Glomerular endothelial cell (primary cell): ENCODE results near the gene PTF1A. TPM values are rescaled to one million over a fixed set of nuclear protein-coding genes. Genes with fewer than 3 reads are reported as not detected.

ENCODE experiments used
- DNase-seq: peaks from one replicate; pipeline ENCODE4 v3.0.0-alpha.2; 2011; ENCODE audit warnings: low read depth, low spot score; ENCODE audit errors: extremely low read depth
- total RNA-seq: library from RNA; depleted of rRNA; stranded (reverse); fragments of >200 nt; gene quantifications from 2 replicates; pipeline ENCODE4 v1.2.3, GENCODE V29; 2015

PTF1A gene, protein sequence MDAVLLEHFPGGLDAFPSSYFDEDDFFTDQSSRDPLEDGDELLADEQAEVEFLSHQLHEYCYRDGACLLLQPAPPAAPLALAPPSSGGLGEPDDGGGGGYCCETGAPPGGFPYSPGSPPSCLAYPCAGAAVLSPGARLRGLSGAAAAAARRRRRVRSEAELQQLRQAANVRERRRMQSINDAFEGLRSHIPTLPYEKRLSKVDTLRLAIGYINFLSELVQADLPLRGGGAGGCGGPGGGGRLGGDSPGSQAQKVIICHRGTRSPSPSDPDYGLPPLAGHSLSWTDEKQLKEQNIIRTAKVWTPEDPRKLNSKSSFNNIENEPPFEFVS
- not detected in 2 replicates for total RNA-seq

DNA sequence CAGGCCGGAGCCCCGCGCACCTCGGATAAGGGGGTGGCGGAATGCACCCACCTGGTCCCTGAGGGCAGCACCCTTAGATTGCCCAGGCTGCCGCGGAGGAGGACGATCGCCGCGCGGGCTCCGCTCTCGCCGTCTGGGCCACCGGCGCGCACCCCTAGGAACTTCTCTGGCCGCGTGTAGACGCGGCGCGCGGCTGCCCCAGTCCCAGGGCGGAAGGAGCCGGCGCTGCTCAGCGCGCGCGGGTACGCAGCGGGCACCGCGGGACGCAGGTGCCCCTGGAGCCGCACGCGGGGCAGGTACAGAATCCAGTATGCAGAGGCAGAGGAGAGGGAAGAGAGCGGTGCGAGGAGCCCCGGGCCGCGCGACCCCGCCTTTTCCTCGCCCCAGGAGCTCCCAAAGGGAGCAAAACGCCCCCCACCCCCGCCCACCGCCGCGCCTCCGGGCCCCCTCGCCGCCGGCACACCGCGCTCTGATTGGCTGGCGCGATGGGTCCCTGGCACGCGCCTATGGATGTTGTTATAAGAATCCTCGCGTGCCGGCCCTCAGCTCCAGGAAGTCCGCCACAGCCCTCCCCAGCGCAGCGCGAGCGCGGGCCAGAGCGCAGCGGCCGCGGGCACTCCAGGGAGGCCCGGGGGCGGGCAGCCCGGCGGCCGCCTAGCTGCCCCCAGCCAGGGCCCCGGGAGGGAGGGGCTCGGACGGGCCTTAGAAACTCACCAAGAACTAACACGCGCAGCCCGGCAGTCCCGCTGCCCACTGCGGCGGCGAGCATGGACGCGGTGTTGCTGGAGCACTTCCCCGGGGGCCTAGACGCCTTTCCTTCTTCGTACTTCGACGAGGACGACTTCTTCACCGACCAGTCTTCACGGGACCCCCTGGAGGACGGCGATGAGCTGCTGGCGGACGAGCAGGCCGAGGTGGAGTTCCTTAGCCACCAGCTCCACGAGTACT lies at the start of gene PTF1A:
Gene PTF1A, plus strand, starts transcription at position 549 of the 948 bp plus-strand sequence. Its CDS starts 219 bp downstream, at position 768.
- DNase-seq, result no peak

DNA sequence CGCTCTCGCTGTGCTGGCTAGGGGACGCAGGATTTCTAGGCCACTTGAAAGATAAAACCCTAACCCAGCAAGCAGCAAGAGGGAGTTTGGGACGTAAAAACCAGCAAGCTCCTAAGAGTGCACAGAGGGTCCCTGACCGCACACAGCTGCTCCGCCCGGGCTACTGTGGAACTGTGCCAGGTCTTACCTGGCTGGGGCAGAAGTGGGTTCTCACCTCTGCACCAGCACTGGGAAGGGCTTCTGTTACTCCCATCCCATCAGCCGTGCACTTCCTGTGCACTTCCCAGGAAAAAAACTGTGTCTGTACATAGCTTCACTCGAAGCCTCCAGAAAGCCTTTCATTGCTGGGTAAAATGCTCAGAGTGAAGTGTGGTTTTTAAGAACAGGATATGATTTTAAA lies 45.9 kb upstream of the PTF1A start:
- DNase-seq, result no peak

DNA sequence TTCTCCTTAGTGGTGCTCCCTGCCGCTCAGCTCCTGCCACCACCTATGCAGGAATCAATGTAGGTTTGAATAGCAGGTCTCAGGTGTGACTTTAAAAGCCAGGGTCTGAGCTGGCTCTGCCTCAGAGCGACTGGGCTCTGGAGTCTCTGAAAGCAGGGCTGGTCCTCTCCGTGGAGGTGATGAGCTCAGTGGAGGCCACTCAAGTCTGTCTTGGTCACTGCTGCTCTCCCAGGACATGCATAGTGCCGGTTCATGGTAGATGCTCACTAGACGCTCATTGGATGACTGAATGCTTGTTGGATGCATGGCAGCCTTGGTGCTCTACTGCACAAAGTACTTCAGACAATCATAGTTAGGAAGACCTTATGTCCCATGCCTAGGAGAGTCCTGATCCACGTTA lies 45.1 kb upstream of the PTF1A start:
- DNase-seq, result no peak

DNA sequence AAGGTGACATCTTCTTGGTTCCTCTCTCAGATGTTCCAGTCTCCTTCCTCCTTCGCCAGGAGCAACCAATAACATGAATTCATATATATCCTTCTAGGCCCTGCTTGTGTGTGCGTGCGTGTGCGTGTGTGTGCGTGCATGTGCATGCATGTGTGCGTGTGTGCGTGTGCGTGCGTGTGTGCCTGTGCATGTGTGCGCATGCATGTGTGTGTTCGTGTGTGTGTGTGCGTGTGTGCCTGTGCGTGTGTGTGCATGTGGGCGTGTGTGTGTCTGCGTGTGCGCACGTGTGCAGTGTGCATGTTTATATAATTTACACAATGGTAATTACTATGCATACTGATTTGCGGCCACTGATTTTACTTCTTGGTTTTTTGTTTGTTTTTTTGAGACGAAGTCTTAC lies 43.9 kb upstream of the PTF1A start:
- DNase-seq, result no peak

DNA sequence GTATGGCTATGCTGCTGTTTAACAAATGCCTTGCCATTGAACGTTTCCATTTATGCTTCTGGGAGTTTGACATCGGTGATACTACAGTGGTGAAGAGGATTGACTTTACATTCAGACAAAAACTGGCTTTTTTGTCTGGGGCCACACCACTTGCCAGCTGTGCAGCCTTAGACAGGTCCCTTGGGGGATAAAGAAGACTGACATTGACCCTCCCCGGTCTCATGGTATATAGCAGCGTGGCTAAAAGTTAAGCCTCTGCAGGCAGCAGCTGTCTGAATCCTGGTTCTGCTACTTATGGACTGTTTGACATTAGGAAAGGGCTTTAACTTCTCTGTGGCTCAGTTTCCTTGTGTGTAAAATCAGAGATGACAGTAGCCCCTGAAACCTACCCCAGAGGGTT lies 42.0 kb upstream of the PTF1A start:
- no peak for DNase-seq

DNA sequence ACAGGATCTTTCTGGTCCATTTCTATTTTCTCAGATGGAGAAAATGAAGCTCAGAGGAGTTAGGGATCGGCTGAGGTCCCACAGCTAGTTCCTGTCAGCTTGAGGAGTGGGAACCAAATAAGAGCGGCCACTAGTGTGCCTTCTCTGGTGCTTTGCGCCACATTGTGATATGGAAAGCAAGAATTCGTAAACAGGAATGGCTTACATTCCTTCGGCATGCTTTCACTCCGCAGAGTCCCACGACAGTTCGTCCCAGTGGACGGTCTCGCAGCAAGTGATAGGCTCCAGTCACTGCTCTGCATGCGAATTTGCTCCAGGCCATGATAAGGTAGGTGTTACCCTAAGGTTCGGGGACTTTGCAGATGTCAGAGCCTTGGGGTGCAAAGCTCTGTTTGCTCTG lies 41.5 kb upstream of the PTF1A start:
- DNase-seq, result no peak

DNA sequence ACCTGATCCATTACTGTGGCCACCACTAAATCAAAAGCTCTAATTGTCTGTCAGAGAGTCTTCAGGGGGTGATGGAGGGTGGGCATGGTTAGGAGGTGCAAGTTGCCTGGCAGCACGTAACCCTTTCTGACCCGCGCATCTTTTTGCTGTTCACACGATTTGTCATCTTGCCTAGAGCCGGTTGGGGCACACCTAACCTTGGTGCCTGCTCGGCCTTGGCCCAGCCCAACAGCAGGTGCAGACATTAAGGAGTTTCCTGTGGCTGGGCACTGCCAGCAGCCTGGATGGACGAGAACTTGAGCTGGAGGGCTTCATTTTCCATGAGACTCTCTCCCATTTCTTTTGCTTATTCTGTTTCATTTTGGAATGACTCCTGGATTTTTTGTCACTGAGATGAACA lies 41.0 kb upstream of the PTF1A start:
- no peak for DNase-seq

DNA sequence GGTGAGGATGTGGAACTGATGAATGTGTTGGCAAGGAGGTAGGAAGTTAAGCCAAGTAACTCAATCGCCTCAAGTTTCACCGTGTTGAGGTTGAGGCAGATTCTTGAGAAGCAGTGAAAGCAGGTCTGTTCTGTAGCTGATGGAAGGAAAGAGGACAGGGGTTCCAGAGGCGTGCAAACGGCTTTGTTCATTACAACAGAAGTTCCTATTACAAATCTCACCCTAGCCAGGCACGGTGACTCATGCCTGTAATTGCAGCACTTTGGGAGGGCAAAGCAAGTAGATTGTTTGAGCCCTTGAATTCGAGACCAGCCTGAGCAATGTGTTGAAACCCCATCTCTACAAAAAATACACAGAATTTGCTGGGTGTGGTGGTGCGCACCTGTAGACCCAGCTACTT lies 36.9 kb upstream of the PTF1A start:
- no peak for DNase-seq

DNA sequence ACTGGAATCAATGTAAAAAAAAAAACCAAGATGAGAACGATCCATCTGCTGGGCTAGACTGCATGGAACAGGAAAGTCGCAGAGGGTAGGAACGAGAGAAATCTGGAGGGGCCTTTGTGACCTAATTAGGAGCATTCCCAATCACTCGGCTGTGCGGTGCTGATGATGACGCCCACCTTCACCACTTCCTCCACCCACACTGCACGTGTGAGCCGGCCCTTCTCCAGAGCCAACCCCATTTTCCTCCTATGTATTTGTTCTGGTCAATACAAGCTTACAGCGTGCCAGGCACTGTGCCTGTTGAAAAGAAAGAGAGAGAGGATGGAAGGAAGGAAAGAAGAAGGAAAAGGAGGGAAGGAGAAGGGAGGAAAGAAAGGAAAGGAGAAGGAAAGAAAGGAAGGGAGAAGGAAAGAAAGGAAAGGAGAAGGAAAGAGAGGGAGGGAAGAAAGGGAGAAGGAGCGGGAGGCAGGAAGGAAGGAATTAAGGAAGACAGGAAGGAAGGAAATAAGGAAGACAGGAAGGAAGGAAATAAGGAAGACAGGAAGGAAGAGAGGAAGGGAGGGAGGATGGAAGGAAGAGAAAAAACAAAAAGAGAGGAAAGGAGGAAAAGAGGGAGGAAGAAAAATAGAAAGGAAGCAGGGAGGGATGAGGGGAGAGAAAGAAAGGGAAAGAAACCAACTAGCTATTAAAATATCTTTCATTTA lies 35.5 kb upstream of the PTF1A start:
- no peak for DNase-seq

DNA sequence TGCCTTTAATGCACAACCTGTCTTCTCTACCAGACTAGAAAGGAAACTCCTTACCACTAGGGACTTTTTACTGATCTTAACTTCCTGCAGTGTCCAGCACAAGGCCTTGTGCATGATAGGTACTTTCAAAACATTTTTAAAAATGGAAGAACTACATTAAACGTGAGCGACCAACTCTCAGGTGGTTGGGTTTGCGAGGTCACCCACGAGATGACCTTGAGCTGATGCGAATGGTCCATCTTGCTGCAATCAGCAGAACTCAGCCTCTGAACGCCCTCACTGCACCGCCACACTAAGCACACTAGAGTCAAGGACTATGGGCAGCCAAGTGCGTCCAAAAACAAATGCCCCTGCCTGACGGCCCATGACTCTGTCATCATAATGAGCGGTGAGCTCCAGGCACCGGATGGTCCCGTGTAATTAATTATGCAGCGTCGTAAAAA lies 34.9 kb upstream of the PTF1A start:
- no peak for DNase-seq

DNA sequence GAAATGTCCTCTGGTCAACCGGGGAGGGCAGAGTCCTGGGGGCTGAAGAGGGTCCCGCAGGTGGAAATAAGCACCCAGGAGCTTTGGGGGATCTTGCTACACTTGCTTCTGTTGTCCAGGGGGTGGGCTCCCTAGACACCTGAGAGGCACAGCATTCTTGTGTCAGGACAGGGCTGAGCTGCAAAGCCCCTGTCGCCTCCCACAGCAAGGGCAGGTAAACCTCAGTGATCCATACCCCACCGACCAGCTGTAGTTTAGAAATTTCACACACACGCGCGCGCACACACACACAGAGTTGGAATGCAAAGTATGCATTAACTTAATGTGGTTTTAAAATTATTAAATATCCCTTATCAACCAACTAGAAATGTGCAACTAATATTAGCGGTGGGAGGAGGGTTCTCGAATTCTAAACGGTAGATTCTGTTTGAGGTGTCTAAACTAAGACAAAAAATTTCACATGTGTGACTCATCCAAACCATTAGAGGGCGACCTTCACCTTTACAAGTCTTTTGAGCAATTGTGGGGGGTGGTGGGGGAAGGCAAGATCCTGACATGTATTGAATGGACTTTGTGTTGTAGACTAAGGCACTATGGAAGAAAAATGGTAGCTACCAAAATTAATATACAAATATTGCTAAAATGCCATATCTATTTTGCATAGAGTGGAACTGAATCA lies 34.3 kb upstream of the PTF1A start:
- DNase-seq, result no peak

DNA sequence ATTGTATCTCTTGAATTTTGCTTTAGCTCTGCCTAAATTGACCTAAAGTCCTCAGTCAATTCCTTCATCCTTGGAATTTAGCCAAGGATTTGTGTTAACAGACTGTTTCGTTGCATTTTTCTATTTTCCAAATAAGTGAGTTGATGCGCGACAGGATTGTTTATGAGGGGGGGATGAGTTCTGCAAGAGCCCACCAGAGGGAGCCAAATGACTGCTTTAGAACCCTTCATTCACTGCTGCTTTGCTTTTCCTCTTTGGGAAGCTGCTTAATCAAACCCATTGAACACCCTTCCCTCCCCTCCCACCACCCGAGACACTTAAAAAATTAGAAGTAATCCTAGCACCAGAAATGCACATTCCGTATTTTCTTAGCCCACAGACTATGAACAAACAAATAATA lies 33.7 kb upstream of the PTF1A start:
- peak; percentile 34 for DNase-seq

DNA sequence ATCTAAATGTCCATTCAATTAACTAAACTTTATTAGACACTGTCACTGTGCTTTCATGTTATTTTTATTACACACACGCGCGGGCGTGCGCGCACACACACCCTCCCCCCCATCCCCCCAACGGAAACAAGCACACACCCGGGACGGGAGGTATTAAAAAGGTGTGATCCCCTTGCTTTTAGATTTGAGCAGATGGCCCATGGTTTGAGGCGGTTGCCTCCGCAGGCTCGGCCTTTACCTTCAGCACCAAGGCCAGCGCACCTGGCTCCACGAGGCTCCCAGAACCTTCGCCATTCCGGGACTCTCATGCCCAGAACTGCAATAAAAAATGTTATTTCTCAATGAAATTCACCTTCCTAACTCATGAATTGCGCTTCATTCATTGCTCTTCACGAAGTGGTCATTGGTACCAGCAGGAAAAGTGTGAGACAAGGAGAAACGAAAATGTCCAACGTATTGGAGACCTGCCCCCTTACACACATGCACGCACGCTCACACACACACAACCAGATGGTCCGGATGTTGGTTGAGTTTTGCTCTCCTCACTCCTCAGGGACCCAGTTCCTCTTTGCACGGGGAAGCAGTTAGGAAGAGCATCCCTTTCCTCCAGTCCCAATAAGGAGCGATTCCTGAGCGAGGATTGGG lies 20.8 kb upstream of the PTF1A start:
- no peak for DNase-seq

DNA sequence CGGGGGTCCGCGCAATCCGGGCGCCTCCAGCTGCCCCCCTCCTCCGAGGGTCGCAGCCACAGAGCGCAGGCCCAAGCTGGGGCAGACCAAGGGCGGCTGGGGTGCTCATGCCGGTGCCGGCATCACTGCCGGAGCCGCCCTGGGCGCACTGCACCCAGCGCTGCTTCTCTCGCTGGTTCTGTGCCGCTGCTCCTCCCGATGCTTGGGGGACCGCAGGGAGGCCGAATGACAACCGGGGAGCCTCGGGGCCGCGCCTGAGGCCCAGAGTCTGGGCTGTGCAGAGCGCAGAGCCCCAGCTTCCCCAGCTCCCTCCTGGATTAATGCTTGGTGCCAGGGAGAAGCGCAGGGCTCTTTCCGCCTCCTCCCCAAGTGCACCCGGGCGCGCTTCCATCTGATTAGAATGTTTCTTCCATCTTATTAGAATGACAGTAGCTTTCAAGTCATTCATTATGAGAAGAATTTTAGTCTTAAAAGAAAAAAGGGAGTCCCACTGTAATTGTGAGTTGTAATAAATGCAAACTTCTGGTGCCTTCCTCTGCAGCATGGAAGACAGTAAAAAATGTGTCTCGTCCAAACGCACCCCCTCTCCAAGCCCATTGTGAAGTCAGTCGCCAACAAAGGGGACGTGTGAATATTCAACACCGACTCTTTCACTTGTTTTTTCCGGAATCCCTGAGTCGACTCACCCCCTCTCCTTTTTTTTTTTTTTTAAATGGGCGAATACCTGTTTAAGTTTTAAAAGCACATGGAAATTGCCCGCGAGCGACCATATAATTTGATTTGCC lies 19.5 kb upstream of the PTF1A start:
- no peak for DNase-seq

DNA sequence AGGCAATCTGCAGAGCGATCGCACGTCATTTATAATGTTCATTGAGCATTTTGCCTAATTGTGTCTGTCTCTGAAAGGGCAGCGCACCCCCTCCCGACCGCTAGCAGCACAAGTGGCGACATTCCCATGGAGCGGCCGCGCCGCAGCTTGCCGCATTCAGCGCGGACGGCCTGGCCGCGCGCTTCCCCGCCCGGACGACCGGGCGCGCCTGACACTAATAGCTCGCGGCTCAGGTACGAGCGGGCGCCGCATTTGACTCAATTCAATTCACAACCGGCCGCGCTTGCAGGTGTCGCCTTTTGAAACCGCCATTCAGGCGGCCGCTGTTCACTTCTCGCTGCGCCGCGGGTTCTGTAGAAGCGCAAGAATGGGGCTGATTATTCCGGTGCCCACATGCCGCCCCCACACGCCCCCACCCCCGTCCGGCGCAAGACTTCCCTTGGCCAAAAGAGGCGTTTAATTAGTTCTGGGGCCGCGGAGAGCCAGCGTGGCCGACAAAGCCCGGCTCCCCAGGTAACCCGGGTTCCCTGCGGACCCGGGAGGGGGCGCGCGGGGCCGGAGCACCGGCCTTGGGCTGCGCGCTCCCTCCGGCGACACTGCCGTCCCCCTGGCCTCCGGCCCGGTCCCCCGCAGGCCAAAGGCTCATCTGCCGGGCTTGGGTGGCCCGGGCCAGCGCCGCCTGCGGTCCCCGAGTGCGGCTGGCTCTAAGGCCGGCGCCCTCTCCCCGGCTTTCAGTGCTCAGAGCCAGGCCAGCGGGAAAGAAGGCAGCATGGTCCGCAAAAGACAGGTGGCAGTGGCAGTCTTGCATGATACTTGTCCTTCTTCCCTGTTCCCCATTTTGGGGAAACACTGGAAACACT lies 18.7 kb upstream of the PTF1A start:
- no peak for DNase-seq

DNA sequence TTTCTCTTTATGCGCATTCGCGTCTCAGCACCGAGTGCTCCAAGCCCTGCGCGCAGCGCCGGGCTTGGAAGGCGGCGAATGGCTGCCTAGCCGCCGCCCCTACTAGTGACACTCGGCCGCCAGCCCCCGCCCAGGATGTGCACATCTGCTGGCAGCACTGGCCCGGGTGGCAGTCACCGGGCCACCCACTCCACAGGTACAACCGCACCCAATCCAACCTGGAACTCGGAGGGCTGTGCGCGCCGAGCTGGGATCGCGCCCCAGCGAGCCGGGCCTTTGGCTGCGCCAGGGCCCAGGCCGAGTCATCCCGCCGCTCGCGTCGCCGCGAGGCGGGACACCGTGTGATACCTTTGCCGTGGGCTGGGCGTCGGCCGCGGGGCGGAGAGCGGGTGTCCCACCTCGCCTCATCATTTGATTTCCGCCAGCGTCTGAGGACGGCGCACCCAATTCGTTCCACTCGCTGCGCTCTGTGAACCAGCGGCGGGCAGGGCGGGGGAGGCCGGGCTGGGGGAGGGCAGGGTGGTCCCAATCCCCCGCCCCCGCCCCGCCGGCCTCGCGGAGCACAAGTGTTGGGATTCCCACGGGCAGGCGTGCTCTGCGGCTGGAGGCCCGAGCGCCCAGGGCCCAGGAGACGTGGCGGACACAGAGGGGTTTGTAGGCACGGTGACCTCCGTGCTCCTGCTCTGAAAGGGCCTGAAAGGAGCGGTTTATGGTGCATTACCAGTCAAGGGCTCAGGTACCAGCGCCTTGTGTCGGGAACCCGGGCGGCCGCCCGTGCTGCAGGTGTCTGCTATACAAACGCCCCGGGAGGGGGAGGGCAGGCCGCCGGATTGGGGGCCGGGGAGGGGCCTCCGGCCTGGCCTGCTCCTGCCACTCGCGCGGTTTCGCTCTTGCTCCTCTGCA lies 17.8 kb upstream of the PTF1A start:
- DNase-seq, result no peak

DNA sequence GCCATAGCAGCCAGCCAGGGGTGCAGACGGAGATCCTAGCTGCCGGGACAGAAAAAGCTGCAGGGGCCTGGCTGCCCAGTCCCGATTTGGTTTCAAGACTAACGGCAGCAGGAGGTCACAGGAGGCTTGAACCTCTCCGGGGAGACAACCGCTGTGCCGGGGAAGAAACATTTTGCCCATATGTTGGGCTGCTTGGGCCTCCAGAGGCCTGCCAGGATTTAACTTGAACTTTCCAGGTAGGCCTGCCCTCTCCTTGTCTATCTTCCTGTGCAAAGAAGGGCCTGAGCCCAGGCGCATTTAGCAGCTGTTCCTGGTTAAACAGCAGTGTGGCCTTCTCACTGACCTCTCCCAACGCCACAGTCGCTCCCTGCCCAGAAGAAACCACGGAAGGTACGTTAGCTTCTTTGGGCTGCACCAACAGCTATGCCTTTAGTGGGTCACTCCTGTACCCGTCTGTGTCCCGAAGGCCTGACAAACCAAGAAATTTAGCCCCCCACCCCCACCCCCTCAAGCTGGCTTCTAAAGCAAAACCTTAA lies 17.1 kb upstream of the PTF1A start:
- DNase-seq, result no peak
